KOPT-K1 (cell line): Measurements from ENCODE around the gene CDC14C.

Experiments
- H3K27ac ChIP-seq: fragments of 200-600 bp; sonication (generic); 2 replicates; pipeline ENCODE4 v1.5.1; 2016; ENCODE audit warnings: antibody characterized with exemption, mild to moderate bottlenecking, low read depth, low read length; ENCODE audit not compliant: poor library complexity, severe bottlenecking
- H3K36me3 ChIP-seq: fragments of 200-600 bp; sonication (generic); 2 replicates; pipeline ENCODE4 v1.5.1; 2017; ENCODE audit warnings: antibody characterized with exemption, mild to moderate bottlenecking, low read length, moderate library complexity; ENCODE audit not compliant: insufficient read depth
- H3K9me3 ChIP-seq: fragments of 200-600 bp; sonication (generic); 2 replicates; pipeline ENCODE4 v1.5.1; 2017; ENCODE audit warnings: antibody characterized with exemption, low read length, mild to moderate bottlenecking; ENCODE audit not compliant: insufficient read depth, poor library complexity, severe bottlenecking

CDC14C gene

GRCh38 chr7:48943279-48943990, 19.1 kb downstream of the CDC14C start:
- H3K36me3 ChIP-seq: no peaks in the 10 kb centered on the region
- no peak overlapping the region for H3K27ac ChIP-seq
- H3K9me3 ChIP-seq: no peaks in the 10 kb centered on the region

GRCh38 chr7:48955916-48956315, 31.6 kb downstream of the CDC14C start:
- no peaks in the 10 kb centered on the region for H3K9me3 ChIP-seq
- no peaks in the 10 kb centered on the region for H3K36me3 ChIP-seq
- no peak overlapping the region for H3K27ac ChIP-seq

DNA sequence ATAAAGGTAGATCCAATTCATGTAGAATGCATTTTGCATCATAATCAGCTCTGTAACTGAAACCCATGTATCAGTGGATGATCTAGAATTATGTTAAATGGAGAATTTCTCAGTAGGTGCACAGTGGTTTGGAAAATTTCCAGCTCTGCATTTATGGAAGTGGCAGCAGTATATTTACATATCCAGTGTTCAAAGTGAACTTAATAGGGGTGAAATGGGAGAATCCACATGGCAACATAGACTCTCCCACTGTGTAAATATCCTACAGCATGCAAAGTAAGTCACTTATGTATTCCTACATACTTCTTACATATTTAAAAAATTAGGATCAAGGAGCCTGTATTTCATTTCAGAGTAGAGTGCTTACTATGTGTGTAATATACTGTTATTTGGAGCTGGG, 35.3 kb downstream of the CDC14C start:
- no peak overlapping the region for H3K27ac ChIP-seq
- no peaks in the 10 kb centered on the region for H3K36me3 ChIP-seq
- no peaks in the 10 kb centered on the region for H3K9me3 ChIP-seq

DNA sequence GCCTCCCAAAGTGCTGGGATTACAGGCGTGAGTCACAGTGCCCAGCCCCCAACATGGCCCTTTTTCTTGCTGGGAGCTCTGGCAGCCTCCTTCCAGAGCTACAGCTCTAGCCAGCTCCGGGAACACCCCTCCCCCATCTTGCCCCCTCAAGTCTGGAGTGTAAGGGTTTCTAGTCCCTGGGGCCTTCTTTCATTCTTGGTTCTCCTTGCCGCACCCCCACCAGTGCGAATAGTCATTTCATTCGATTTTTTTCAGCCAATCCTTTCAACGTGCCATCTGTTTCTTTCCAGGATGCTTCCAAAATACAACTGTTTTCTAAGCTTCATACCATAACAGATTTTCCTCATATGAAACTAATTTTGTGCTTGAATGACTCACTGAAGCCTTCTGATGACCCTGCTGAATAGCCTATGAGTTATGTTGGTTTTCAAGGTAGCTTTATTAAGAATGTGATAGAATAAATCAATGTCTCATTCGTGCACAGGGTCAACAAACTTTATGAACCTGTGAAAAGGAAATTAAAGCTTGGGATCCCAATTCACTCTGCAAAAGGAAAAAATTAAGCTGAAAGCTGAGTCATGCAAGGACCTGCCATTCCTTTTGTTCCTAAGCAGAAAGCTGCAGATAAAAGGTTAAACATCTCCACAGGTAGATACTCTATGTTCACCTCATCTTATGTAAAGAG, 38.6 kb downstream of the CDC14C start:
- H3K36me3 ChIP-seq: no peaks in the 10 kb centered on the region
- no peaks in the 10 kb centered on the region for H3K9me3 ChIP-seq
- H3K27ac ChIP-seq: no peak overlapping the region

- no peaks in the 10 kb centered on the region for H3K9me3 ChIP-seq
Measured at GRCh38 chr7:48964074-48964473, 39.7 kb downstream of the CDC14C start.

DNA sequence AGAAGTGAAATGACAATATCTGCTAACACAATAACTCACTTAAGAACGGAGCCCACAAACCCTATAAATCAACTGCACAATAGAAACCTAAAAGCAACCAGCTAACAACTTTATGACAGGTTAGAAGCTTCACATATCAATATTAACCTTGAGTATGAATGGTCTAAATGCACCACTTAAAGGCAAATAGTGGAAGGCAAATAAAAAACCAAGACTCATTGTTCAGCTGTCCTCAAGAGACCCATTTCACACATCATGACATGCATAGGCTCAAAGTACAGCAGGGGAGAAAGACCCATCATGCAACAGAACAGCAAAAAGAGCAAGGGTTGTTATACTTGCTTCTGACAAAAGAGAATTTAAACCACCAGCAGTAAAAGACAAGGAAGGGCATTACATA, 46.8 kb downstream of the CDC14C start:
- no peak overlapping the region for H3K27ac ChIP-seq
- no peaks in the 10 kb centered on the region for H3K9me3 ChIP-seq
- no peaks in the 10 kb centered on the region for H3K36me3 ChIP-seq

More at GRCh38 chr7:48964074-48964473, 39.7 kb downstream of the CDC14C start:
- no peak overlapping the region for H3K27ac ChIP-seq
- H3K36me3 ChIP-seq: no peaks in the 10 kb centered on the region

DNA sequence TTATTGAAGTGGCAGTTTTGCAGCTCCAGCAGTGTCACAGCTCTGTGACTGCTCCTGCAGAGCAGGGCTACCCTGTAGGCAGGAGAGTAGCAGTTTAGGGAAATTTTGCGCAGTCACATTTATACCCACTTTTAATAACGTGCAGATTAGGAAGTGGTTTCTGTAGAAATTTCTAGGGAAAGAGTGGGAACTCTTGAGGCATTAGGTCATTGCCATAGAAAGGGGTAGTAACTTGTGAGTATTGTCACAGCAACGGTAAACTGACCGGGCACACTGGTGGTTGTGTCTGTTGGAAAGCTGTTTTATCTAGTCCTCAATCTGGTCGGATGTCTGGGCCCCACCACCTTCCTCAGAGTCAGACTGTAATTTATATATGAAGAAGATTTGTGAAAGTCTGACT, 51.9 kb downstream of the CDC14C start:
- Histone ChIP-seq H3K27ac (no peak overlapping the region), H3K36me3 (no peaks in the 10 kb centered on the region), H3K9me3 (no peaks in the 10 kb centered on the region)

- no peaks in the 10 kb centered on the region for H3K9me3 ChIP-seq
- H3K36me3 ChIP-seq: no peaks in the 10 kb centered on the region
- H3K27ac ChIP-seq: no peak overlapping the region
Measured at GRCh38 chr7:48976850-48977249, 52.5 kb downstream of the CDC14C start.
